Tibial nerve (tissue), 3 donors: ENCODE measurements around the gene RABEPK.
"Not testable (repeated sequence)": the region's sequence is repeated elsewhere in the genome, so short reads cannot be mapped to it uniquely, and the experiment has no call there.

Experiments used
- EP300 ChIP-seq, 2 donors: sonication (generic); formaldehyde crosslinking; IDR thresholded peaks; one replicate each; pipeline ENCODE4 v1.6.1; 2017; ENCODE audit warnings: antibody characterized with exemption in 2 of 2, mild to moderate bottlenecking in 1 of 2
- POLR2A ChIP-seq, 2 donors: fragments of 450-650 bp; IDR thresholded peaks; one replicate each; pipeline ENCODE4 v1.6.1; 2017; ENCODE audit warnings: antibody characterized with exemption in 2 of 2, mild to moderate bottlenecking in 2 of 2, moderate library complexity in 2 of 2

DNA sequence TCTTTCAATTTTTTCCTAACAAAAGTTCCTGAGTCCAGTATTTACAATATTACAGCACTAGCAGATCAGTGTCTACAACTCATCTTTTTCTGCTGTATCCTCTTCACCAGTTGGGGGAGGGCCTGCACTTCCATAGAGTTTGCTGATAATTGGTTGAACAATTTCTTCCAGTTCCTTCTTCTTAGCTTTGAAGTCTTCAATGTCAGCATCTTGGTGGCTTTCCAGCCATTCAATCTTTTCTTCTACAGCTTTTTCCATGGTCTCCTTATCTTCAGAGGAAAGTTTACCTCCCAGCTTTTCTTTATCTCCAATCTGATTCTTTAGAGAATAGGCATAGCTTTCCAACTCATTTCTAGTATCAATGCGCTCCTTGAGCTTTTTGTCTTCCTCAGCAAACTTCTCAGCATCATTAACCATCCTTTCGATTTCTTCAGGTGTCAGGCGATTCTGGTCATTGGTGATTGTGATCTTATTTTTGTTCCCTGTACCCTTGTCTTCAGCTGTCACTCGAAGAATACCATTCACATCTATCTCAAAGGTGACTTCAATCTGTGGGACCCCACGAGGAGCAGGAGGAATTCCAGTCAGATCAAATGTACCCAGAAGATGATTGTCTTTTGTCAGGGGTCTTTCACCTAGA lies 36.3 kb downstream of the RABEPK start:
- not testable (repeated sequence) for TF ChIP-seq EP300, POLR2A (IDR thresholded peaks at IDR 0.05)
